ENCODE results near the gene ETNK1.

ETNK1 gene

GRCh38 chr12:22640851-22641250 lies 15.9 kb downstream of the ETNK1 start:
- H3K9me3 ChIP-seq (ENCODE audit: insufficient read depth, low read length, severe bottlenecking): no peaks in the 10 kb centered on the region
- no peak overlapping the region for H3K4me3 ChIP-seq (ENCODE audit: low read depth in 1 of 2, low read length in 2 of 2)
- H3K79me2 ChIP-seq (ENCODE audit: insufficient read depth, low read length): peaks cover 81% of the 10 kb centered on the region
- TF ChIP-seq CTCF (IDR thresholded peaks at IDR 0.05; ENCODE audit: borderline replicate concordance, extremely low read depth, low read length, poor library complexity, severe bottlenecking) (no peak), EZH2 (IDR thresholded peaks at IDR 0.05; ENCODE audit: borderline replicate concordance, low read depth, low read length, severe bottlenecking) (no peak)
- H3K4me1 ChIP-seq (ENCODE audit: insufficient read depth, low read length): no peaks in the 10 kb centered on the region
- H3K4me2 ChIP-seq (ENCODE audit: insufficient read depth, low read length): no peak overlapping the region
- ATAC-seq (ENCODE audit: insufficient read depth, low read depth): no peak
- H4K20me1 ChIP-seq (ENCODE audit: insufficient read depth, low read length): peaks cover 17% of the 10 kb centered on the region; the same call in 1 of the 2 replicates
- DNase-seq: no peak
- H3K27me3 ChIP-seq (ENCODE audit: insufficient read depth, low read length, poor library complexity): no peaks in the 10 kb centered on the region
- H2AFZ ChIP-seq (ENCODE audit: low read depth, low read length): no peak overlapping the region
- no peak overlapping the region for H3K9ac ChIP-seq (ENCODE audit: low read depth, low read length)
- H3K36me3 ChIP-seq (ENCODE audit: insufficient read depth, low read length): peaks cover 15% of the 10 kb centered on the region
- H3K27ac ChIP-seq (ENCODE audit: low read length): no peak overlapping the region

GRCh38 chr12:22641353-22642053 lies 16.5 kb downstream of the ETNK1 start:
- no peak for TF ChIP-seq CTCF (IDR thresholded peaks at IDR 0.05; ENCODE audit: borderline replicate concordance, extremely low read depth, low read length, poor library complexity, severe bottlenecking)
- no peak for TF ChIP-seq EZH2 (IDR thresholded peaks at IDR 0.05; ENCODE audit: borderline replicate concordance, low read depth, low read length, severe bottlenecking)
- H3K36me3 ChIP-seq (ENCODE audit: insufficient read depth, low read length): peaks cover 19% of the 10 kb centered on the region

GRCh38 chr12:22648668-22649067 lies 23.7 kb downstream of the ETNK1 start:
- no peak overlapping the region for H3K4me3 ChIP-seq (ENCODE audit: low read depth in 1 of 2, low read length in 2 of 2)
- peaks cover 20% of the 10 kb centered on the region; the same call in 1 of the 2 replicates for H3K36me3 ChIP-seq (ENCODE audit: insufficient read depth, low read length)
- H2AFZ ChIP-seq (ENCODE audit: low read depth, low read length): no peak overlapping the region
- H3K27me3 ChIP-seq (ENCODE audit: insufficient read depth, low read length, poor library complexity): no peaks in the 10 kb centered on the region
- H3K9me3 ChIP-seq (ENCODE audit: insufficient read depth, low read length, severe bottlenecking): no peaks in the 10 kb centered on the region
- H3K79me2 ChIP-seq (ENCODE audit: insufficient read depth, low read length): peaks cover 61% of the 10 kb centered on the region
- TF ChIP-seq EZH2 (IDR thresholded peaks at IDR 0.05; ENCODE audit: borderline replicate concordance, low read depth, low read length, severe bottlenecking): no peak
- TF ChIP-seq CTCF (IDR thresholded peaks at IDR 0.05; ENCODE audit: borderline replicate concordance, extremely low read depth, low read length, poor library complexity, severe bottlenecking): no peak
- no peak overlapping the region for H3K27ac ChIP-seq (ENCODE audit: low read length)
- DNase-seq (no peak), ATAC-seq (ENCODE audit: insufficient read depth, low read depth) (no peak)
- H3K9ac ChIP-seq (ENCODE audit: low read depth, low read length): no peak overlapping the region
- H4K20me1 ChIP-seq (ENCODE audit: insufficient read depth, low read length): no peaks in the 10 kb centered on the region; the same call in 1 of the 2 replicates
- no peaks in the 10 kb centered on the region for H3K4me1 ChIP-seq (ENCODE audit: insufficient read depth, low read length)
- H3K4me2 ChIP-seq (ENCODE audit: insufficient read depth, low read length): no peak overlapping the region

More at GRCh38 chr12:22641353-22642053, 16.5 kb downstream of the ETNK1 start:
- Histone ChIP-seq H3K9me3 (ENCODE audit: insufficient read depth, low read length, severe bottlenecking) (no peaks in the 10 kb centered on the region), H3K4me3 (ENCODE audit: low read depth in 1 of 2, low read length in 2 of 2) (no peak overlapping the region), H3K4me2 (ENCODE audit: insufficient read depth, low read length) (no peak overlapping the region), H4K20me1 (ENCODE audit: insufficient read depth, low read length) (peaks cover 16% of the 10 kb centered on the region; the same call in 1 of the 2 replicates), H3K27ac (ENCODE audit: low read length) (no peak overlapping the region), H3K9ac (ENCODE audit: low read depth, low read length) (no peak overlapping the region), H3K79me2 (ENCODE audit: insufficient read depth, low read length) (peaks cover 80% of the 10 kb centered on the region), H3K27me3 (ENCODE audit: insufficient read depth, low read length, poor library complexity) (no peaks in the 10 kb centered on the region), H3K4me1 (ENCODE audit: insufficient read depth, low read length) (no peaks in the 10 kb centered on the region), H2AFZ (ENCODE audit: low read depth, low read length) (no peak overlapping the region)
- no peak for DNase-seq
- ATAC-seq (ENCODE audit: insufficient read depth, low read depth): no peak

All from DND-41 (cell line).